ENCODE measurements around the gene SMIM14.
"Not testable (repeated sequence)": the region's sequence is repeated elsewhere in the genome, so short reads cannot be mapped to it uniquely, and the experiment has no call there.

SMIM14 gene

DNA sequence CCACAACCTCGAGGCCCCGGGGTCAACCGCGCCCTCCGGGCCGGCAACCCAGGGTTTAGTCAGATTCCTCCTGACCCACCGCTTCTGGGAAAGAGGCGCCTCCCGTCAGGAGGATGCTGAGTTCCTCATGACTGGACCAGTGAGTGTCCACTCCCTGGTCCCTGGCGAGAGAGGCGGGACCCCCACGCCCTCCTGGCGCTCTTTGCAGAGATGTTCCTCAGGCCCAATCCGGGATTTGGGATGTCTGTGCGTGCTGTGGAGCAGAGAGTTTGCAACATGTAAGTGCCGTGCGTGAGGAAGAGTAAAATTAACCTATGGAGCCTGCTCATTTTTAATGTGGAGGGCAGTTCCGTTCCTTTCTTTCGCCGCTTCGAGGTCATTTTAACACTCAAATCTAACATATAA lies 110.6 kb downstream of the SMIM14 start:
- no peak for DNase-seq

DNA sequence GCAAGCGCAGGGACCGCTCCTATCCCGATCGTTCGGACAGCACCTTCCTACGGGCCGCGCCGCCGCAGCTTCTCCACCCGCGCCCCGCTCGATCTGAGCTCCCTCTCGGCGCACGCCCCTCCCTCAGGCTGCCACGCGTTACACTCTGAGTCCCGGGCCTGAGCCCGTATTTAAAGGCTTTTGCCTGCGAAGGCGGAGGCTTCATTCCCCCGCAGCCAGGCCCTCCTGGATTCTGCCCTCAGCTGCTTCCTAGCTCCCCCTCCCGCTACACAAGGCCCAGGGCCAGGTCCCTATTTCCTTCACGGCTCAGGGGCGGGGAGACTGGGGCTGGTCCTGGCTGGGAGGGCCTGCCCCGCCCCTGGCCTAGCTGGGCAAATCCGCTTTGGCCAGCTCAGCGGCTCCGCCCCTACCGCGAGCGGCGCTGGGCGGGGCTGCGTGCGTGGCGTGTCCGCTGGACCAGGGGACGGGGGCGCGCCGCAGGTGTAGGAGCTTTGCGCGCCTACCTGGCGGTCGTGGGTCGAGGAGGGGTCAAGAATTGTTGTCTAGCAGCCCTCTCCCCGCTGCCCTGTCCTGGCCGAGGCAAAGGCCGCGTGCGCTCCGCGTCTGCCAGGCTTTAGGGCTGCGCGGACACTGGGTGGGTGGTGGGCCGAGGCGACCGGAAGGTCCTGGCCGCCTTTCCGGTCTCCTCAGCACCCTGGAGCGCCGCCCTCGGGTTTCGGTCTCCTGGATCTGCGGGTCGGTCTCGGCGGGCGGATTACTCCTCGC lies 111.2 kb downstream of the SMIM14 start, which contains the start of gene UGDH:
UGDH (minus strand) TSS at position 144 of the 765 bp plus-strand sequence. CDS start 5,927 bp downstream, outside the sequence.
- DNase-seq: peak; percentile 85

DNA sequence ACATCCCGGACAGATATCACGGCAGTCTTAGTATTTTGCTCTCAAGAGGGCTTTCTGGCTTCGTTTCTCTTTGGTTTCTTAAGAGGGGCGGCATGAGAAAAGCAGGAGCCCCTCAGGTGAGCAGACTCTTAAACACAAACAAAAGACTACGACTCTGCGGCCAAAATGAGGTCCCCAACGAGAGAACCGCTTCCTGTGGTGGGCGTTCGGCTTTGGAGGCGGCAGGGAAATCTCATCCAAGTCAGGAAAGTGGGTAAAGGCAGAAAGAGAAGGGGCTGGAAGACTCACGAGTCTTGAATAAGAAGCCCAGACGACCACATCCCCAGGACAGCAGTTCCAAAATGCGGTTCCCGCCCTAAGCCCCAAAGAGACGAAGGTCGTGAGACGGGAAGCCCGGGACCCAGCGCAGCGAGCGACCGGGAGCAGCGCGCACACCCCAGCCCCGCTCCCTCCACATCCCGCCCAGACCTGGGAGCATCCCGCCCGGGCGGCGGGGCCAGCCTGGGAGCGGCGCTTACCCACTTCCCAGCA lies 111.8 kb downstream of the SMIM14 start:
- no peak for DNase-seq

DNA sequence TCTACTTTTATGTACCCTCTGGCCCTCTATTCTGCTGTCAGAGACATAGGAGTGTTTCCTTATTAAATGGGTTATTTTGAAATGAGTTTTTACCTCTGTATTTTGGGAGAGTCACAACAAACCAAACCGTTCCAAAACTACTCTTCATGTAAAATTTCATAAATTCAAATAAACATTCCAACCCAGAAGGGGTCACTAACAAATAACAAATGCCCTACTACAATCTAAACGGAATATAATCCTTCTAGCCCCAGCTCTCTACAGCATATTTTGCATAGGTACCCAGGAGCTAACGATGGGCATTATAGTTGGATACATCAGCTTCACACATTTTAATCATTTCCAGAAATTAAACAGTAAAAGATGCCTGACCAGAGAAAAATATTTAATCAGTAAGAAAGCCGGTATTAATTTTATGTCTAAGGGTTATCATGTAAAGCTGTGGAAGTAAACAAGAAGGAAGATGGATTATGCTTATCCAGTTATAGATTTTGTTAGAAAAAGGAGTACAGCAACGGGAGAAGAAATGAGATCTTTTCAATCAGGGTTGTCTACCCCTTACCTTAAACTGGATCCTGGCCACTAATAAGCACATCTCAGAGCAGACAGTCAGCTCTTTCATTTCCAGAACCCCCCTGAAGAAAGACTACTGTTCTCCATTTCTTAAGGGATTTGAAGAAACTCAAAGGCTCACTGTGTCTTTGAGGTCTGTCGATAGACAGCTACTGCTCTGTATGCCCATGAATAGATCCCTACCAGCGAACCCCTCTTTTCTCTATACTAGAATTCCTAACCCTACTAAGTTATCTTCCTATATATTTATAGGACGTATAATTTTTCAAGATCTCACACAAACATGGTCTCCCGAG lies 112.6 kb downstream of the SMIM14 start:
- no peak for DNase-seq

DNA sequence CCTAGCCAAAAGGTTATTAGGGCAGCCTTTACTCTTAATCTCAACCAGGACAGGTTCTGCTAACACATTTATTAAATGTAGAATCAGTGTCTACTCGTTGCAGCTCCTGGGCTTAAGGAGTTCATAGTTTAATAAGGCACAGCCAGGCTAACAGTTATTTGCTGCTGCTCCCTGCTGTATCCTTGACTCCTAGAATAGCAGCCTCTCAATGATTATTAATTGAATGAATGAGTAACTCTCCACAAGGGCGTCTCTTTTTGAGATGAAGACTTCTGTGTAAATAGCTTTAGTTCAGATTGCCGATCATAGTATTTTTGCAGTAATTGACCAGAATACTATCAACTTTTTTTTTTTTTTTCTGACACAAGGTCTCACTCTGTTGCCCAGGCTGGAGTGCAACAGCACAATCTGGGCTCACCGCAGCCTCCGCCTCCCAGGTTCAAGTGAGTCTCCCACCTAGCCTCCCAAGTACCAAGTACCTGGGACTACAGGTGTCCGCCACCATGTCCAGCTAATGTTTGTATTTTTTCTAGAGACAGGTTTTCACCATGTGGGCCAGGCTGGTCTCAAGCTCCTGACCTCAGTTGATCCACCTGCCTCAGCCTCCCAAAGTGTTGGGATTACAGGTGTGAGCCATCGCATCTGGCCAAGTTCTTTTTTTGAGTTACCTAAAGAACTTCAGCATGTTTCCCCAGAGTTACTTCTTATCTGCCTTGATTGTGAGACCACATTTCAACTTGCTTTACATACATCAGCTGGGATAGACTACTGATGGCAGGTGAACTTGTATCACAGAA lies 114.3 kb downstream of the SMIM14 start:
- no peak for DNase-seq

DNA sequence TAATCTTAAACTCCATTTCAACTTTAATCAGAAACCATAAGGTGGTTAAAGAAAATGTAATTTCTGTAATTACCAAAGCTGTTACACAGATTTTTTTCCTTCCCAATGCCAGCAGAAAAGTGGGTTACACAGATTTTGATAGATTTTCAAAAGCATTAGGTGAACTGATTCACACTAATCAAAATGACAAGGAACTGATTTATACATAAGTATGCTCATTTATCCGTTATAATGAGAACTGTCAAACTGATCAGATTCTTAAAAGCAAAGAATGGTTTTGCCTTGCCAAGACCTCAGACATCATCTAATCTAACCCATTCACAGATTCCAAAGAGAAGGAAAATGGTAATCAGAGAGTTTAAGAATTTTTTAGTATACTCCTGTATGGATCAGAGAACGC lies 116.6 kb downstream of the SMIM14 start:
- DNase-seq: no peak

DNA sequence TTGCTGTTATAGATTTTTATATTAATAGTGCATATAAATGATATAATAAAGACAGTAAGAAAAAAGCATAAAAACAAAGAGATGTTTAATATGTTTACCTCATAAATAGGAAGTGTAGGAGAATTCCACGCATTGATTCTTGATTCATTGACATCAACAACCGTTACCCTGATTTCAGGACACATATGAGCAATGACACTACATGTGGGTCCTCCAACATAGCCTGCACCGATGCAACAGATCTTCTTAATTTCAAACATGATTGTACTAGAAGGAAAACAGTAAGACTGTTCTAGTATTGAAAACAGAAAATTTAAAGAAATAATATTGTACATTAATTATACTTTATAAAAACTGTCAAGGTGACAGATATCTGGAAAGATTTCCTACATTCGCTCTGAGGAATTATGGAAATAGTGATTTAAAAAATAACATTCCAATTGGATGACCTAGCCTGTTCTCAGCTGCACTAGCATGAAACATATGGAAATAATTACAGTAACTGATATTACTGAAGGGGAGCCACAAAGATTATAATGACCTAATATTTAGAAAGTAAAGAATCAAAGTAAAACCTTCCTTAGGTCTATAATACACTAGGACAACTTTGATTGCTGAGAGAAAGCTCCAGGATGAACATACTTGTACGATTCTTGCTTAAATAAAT lies 117.3 kb downstream of the SMIM14 start:
- DNase-seq: no peak

DNA sequence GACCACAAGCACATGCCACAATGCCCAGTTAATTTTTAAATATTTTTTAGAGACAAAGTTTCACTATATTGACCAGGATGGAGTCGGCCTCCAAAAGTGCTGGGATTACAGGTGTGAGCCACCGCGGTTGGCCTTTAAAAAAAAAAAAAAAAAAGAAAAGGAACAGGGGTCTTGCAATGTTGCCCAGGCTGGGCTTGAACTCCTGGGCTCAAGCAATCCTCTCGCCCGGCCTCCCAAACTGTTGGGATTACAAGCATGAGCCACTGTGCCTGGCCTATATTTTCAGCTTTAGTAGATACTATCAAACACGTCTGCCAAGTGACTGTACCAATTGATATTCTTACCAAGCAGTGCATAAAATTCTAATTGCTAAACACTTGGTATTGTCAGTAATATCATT lies 120.2 kb downstream of the SMIM14 start:
- DNase-seq: no peak

DNA sequence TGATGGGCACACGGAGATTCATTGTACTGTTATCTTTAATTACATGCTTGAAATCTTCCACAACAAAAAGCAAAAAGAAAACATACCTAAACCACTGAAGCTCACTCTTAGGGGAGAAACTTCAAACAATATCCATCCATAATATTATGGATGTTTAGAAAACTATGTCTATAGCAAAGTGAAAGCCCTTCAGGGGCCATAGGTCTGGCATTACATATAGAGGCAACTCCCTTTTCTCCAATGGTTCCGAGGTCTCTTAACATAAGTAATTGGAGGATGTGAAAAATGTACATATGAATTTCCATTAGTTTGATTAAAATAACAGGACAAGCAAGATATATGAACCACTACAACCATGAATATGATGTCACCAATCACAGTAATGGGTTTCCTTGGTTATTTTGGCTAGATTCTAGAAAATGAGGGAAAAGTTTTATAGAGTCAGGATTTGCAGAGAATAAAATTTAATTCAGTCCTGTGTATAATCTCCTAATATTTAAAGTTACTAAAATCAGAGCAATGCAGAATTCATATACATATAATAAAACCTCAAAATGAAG lies 122.2 kb downstream of the SMIM14 start:
- DNase-seq: no peak

DNA sequence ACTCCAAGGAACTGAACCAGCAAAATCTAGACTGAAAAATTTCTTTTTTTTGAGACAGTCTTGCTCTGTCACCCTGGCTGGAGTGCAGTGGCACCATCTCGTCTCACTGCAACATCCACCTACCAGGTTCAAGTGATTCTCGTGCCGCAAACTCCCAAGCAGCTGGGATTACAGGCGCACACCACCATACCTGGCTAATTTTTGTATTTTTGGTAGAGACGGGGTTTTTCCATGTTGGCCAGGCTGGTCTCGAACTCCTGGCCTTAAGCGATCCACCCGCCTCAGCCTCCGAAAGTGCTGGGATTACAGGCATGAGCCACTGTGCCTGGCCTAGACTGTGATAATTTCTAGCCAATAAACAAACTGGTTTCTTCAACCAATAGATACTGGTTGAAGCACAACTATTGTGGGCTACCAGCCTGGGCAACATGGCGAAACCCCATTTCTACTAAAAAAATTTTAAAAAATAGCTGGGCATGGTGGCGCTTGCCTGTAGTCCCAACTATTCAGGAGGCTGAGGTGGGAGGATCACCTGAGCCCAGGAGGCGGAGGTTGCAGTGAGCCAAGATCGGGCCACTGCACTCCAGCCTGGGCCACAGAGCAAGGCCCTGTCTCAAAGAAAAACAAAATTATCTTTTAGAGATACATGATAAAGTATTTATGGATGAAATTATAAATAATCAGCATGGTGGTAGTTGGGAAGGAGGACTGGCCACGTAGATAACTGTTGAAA lies 122.8 kb downstream of the SMIM14 start:
- not testable (repeated sequence) for DNase-seq

DNA sequence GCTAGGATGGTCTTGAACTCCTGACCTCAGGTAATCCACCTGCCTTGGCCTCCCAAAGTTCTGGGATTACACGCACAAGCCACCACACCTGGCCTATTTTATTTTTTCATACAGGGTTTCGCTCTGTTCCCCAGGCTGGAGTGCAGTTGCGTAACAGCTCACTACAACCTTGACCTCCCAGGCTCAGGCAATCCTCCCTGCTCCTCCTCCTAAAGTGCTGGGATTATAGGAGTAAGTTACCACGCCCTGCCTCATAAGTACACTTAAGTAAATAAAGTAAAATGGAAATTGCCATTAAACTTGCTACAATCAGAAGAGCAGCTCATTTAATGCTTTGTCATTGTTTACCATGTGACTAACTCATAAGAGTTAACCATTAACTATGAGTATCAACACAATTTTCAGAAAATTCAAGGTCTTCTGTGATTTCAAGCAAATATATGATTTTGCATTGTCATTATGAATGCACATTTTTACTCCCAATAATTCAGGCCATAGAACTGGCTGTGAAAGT lies 123.7 kb downstream of the SMIM14 start:
- DNase-seq: no peak

DNA sequence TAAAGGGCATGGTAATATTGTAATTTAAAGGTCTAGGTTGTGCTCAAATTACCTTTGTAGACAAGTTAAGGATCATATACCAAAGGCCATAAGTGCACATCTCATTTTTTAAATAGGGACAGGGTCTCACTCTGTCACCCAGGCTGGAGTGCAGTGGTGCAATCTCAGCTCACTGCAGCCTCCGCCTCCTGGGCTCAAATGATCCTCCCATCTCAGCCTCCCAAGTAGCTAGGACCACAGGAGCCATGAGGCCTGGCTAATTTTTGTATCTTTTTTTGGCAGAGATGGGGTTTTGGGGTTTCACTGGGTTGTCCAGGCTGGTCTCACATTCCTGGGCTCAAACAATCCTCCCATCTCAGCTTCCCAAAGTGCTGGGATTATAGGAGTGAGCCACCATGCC lies 124.4 kb downstream of the SMIM14 start:
- not testable (repeated sequence) for DNase-seq

DNA sequence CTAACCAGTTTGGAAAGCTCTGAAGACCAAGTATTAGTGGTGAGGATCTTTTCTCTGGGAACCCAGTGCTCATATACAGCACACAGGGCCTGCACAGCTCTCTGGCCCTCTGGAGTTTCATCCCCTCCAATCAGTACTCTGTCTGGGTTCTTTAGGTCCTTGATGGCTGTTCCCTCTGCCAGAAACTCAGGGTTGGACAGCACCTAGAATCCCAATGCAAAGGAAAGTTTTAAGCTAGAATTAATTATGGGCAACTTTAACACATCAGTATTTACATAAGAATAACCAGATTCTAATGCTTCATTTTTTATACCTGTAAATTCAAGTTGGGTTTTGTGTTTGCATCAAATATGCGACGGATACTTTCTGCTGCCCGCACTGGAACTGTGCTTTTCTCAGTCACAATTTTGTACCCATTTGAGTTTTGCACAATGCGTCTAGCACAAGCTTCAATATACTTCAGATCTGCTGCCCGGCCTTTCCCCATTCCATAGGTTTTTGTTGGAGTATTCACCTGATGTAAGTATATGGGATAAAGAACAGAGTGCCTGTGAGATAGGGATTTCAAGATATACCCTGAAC lies 128.2 kb downstream of the SMIM14 start:
- no peak for DNase-seq

DNA sequence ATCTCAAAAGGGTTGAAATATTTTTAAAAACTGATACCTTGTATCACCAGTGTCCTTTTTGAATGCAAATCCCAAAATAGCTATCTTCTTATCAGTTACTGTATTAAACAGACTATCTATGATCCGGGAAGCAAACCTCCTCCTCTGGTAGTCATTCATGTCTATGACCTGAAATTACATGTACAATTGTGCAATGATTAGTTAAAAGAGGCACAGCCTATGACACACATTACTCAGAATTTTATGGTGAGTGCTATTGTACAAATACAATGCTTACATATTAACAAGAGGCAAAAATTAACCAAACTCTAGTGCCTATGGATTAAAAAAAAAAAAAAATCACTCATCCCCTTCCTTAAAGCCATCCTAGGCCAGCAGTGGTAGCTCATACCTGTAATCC lies 133.1 kb downstream of the SMIM14 start:
- no peak for DNase-seq

DNA sequence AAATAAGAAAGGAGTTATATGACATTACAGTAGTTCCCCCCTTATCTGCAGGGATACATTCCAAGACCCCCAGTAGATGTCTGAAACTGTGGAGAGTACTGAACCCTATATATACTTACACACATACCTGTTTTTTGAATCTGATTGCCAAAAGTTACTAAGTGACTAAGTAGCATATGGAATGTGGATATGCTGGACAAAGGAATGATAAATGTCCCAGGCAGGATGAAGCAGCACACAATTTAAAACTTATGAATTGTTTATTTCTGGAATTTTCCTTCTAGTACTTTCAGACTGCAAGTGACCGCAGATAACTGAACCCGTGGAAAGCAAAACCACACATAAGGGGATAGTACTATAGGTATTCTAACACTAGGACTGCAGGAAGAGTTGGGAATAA lies 134.1 kb downstream of the SMIM14 start:
- DNase-seq: no peak

DNA sequence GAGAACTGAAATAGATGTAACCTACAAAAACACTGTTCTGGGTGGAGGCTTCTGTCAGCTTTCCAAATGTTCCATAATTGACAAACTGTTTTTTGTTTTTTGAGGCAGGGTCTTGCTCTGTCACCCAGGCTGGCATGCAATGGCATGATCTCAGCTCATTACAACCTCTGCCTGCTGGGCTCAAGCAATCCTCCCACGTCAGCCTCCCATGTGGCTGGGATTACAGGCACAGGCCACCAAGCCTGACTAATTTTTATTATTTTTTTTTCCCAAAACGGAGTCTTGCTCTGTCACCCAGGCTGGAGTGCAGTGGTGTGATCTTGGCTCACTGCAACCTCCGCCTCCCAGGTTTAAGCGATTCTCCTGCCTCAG lies 136.0 kb downstream of the SMIM14 start:
- DNase-seq: not testable (repeated sequence)

DNA sequence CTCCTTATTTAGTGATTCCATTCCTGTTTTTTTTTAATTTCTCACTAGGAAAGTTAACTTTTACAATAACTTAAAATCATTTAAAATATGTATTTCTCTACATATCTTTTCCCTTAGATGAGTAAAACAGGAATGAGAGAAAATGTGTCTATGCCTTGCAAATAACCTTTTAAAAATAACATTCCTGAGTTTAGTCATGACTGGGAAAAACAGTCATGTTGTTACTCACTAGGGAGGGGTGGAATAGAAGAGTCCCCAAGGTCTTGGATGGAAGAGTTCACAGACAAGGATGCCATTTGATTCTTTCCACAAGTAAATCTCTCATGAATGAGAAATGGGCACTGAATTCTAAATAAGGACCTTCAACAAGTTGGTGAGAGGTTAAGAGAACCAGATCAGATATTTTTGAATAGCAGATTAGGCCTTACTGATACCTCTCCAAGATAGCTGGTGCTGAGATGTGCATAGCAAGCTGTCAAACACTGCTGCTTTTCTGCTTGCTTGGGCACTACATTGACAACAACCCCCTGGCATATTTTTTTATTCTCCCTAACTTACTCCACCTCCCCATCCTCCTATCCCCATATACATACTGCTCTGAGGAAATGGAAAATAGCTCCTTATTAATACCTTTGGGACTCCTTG lies 136.5 kb downstream of the SMIM14 start:
- DNase-seq: no peak

DNA sequence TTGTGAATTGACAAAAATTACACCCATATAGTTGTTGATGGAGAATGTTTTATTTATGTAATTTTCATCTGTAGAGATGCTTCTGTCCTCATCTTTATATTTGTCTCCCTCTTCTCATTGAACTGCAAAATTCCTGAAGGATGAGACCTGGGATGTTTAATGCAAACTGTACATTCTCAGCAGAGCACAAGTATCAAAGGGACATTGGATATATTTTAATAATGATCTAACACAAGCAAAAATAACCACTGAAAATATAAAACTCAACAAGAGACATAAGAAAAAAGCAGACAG lies 140.0 kb downstream of the SMIM14 start:
- DNase-seq: no peak

DNA sequence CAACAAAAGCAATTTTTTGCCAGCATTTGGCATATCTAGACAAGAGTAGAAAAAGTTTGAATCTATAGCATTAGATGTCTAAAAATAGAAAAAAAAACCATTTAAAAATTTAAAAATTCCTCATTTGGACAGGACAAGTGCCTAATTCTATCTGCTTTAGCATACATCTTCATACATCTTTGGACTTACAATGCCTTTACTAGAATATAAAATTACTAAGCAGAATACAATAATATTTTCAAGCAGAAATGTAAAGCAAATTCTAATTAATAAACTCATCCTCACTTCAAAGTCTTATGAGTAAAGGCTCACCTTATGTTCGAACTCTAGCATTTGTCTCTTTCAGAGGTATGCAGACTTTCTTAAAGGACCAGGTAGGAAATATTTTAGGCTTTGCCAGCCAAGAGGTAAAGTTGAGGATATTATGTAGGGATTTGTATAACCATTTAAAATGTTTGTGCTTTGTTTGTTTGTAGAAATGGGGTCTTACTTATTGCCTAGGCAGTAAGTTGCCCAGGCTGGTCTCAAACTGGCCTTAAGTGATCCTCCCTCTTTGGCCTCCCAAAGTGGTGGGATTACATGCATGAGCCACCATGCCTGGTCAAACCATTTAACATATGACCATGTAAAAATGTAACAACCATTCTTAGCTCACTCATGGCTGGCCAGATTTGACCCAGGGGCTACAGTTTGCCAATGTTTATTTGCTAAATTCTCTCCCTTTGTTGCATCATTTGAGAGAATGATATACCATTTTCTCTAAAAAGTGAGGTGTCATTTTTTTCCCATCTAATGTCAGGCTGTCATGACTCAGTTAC lies 140.5 kb downstream of the SMIM14 start:
- no peak for DNase-seq

All from NCI-H2029 treated with DMSO at 0.1 percent for 48 hours (cell line).